Panc1 (cell line): Measurements from ENCODE around the gene CLPTM1. TPM values are rescaled to one million over a fixed set of nuclear protein-coding genes. Genes with fewer than 3 reads are reported as not detected.

Experiments
- ATAC-seq: fragments of 200-7000 bp; cut with Tn5 transposase; 2 replicates; pipeline ENCODE4 v1.9.1; 2020; ENCODE audit warnings: mild to moderate bottlenecking, moderate library complexity
- BruUV-seq: library from RNA; stranded (reverse); fragments of 400-500 nt; replicated peaks from 2 replicates; lab custom pipeline; 2021; lab: Mats Ljungman, UMichigan
- CTCF ChIA-PET: fragments of 300-600 bp; sonication (Branson Sonifier 250); formaldehyde crosslinking; loops from one replicate; lab custom pipeline; 2022; ENCODE audit warnings: antibody characterized with exemption; lab: Charles Lee
- POLR2A ChIA-PET: fragments of 300-600 bp; sonication (Branson Sonifier 250); formaldehyde crosslinking; loops from one replicate; lab custom pipeline; 2022; ENCODE audit warnings: antibody characterized with exemption; lab: Charles Lee
- DNase-seq: peaks from one replicate; pipeline ENCODE4 v3.0.0-alpha.2; 2010; ENCODE audit warnings: low read depth, low spot score
- H3K27ac ChIP-seq: 2 replicates; pipeline ENCODE4 v1.5.1; 2011; ENCODE audit warnings: mild to moderate bottlenecking, low read length, inconsistent platforms
- H3K27me3 ChIP-seq: fragments of 200-500 bp; sonication (Bioruptor generic); 2 replicates; pipeline ENCODE4 v1.6.0; 2014; ENCODE audit warnings: low read length, inconsistent platforms; ENCODE audit not compliant: control insufficient read depth, insufficient read depth
- H3K36me3 ChIP-seq: fragments of 200-500 bp; sonication (Bioruptor generic); 2 replicates; pipeline ENCODE4 v1.5.1; 2014; ENCODE audit warnings: inconsistent platforms, mild to moderate bottlenecking, low read length, moderate library complexity; ENCODE audit not compliant: control insufficient read depth, insufficient read depth
- H3K4me1 ChIP-seq: 2 replicates; pipeline ENCODE4 v1.5.1; 2011; ENCODE audit warnings: inconsistent platforms, mild to moderate bottlenecking, low read length, moderate library complexity; ENCODE audit not compliant: control insufficient read depth, insufficient read depth
- H3K4me3 ChIP-seq, 2 experiments: 2 replicates each; pipeline ENCODE4 v1.5.1; 2011 to 2012; ENCODE audit warnings: low read depth in 2 of 2, low read length in 2 of 2, mild to moderate bottlenecking in 2 of 2, inconsistent platforms in 1 of 2, moderate library complexity in 1 of 2
- H3K9me3 ChIP-seq: fragments of 200-500 bp; sonication (Bioruptor generic); 2 replicates; pipeline ENCODE4 v1.5.1; 2014; ENCODE audit warnings: low read depth, mild to moderate bottlenecking, inconsistent platforms, low read length, moderate library complexity; ENCODE audit not compliant: control insufficient read depth, insufficient read depth
- CTCF ChIP-seq: fragments of 450-650 bp; IDR thresholded peaks from 2 replicates; pipeline ENCODE4 v1.5.1; 2017; ENCODE audit warnings: mild to moderate bottlenecking
- POLR2AphosphoS5 ChIP-seq: IDR thresholded peaks from 2 replicates; pipeline ENCODE4 v1.6.1; 2012; ENCODE audit warnings: mild to moderate bottlenecking, low read depth, low read length, moderate library complexity
- REST ChIP-seq, 2 experiments: IDR thresholded peaks; 2 replicates each; pipeline ENCODE4 v1.6.1; 2011 to 2012; ENCODE audit warnings: low read depth in 2 of 2, control low read depth in 1 of 2, low read length in 1 of 2, mild to moderate bottlenecking in 1 of 2, moderate library complexity in 1 of 2; ENCODE audit not compliant: insufficient read depth in 1 of 2
- SIN3A ChIP-seq: IDR thresholded peaks from 2 replicates; pipeline ENCODE4 v1.6.1; 2012; ENCODE audit warnings: low read depth, mild to moderate bottlenecking, low read length, moderate library complexity, borderline replicate concordance; ENCODE audit not compliant: insufficient read depth
- TCF7L2 ChIP-seq: IDR thresholded peaks from 2 replicates; pipeline ENCODE4 v1.6.1; 2011; ENCODE audit warnings: mild to moderate bottlenecking, low read depth, low read length, inconsistent platforms
- in situ Hi-C: cut with HindIII; loops from 2 replicates; pipeline ENCODE4 v1.10.0; 2016; ENCODE audit warnings: low sequenced_read_pairs, low pct_unique_long_range_greater_than_20kb
- intact Hi-C: fragments of 100-400 bp; cut with micrococcal nuclease; formaldehyde crosslinking; loops from one replicate; pipeline ENCODE4 v1.10.0; 2022; ENCODE audit not compliant: unreplicated experiment
- total RNA-seq: library from RNA; stranded (reverse); gene quantifications from one replicate; pipeline ENCODE4 v1.2.1, GENCODE V29; 2021; ENCODE audit not compliant: unreplicated experiment

CLPTM1 gene
- total RNA-seq, 1 experiment from 2014 or later, result 98.4 TPM

GRCh38 chr19:44968118-44968517, 12.9 kb downstream of the CLPTM1 start:
- TF ChIP-seq REST (IDR thresholded peaks at IDR 0.05; ENCODE audit: insufficient read depth in 1 of 2, low read depth in 2 of 2, low read length in 1 of 2), result no peak
- no peak for TF ChIP-seq SIN3A
- no peak for TF ChIP-seq TCF7L2
- no peak for TF ChIP-seq CTCF
- TF ChIP-seq POLR2AphosphoS5, result no peak
- in situ Hi-C loops (no loop called here), intact Hi-C loops (no loop called here)
- no peak overlapping the region for H3K27ac ChIP-seq
- no peak overlapping the region for H3K4me3 ChIP-seq
- H3K36me3 ChIP-seq, result peaks cover 2% of the 10 kb centered on the region; the same call in 1 of the 2 replicates
- H3K9me3 ChIP-seq, result no peaks in the 10 kb centered on the region
- POLR2A ChIA-PET, result no interaction called here
- CTCF ChIA-PET, result no interaction called here
- BruUV-seq, result no TSS peak
- no peaks in the 10 kb centered on the region for H3K27me3 ChIP-seq
- no peak for ATAC-seq
- no peaks in the 10 kb centered on the region for H3K4me1 ChIP-seq
- DNase-seq, result no peak

GRCh38 chr19:44968670-44969069, 13.5 kb downstream of the CLPTM1 start:
- POLR2A ChIA-PET, result no interaction called here
- Histone ChIP-seq H3K9me3 (no peaks in the 10 kb centered on the region), H3K27ac (no peak overlapping the region), H3K4me3 (no peak overlapping the region), H3K27me3 (no peaks in the 10 kb centered on the region), H3K36me3 (peaks cover 2% of the 10 kb centered on the region; the same call in 1 of the 2 replicates), H3K4me1 (no peaks in the 10 kb centered on the region)
- no peak for TF ChIP-seq SIN3A
- no peak for TF ChIP-seq REST (IDR thresholded peaks at IDR 0.05; ENCODE audit: insufficient read depth in 1 of 2, low read depth in 2 of 2, low read length in 1 of 2)
- TF ChIP-seq TCF7L2, result no peak
- TF ChIP-seq CTCF, result no peak
- TF ChIP-seq POLR2AphosphoS5, result no peak
- DNase-seq, result no peak
- in situ Hi-C loops (no loop called here), intact Hi-C loops (no loop called here)
- TSS peak; percentile 62 for BruUV-seq
- CTCF ChIA-PET, result no interaction called here
- ATAC-seq, result no peak
